Activated CD8-positive, alpha-beta memory T cell treated with anti-CD3 and anti-CD28 coated beads for 4 hours (primary cell): ENCODE measurements around the gene ARL14.
"Not testable (repeated sequence)": the region's sequence is repeated elsewhere in the genome, so short reads cannot be mapped to it uniquely, and the experiment has no call there.

Experiments
- DNase-seq, 2 donors: peaks; one replicate each; pipeline ENCODE4 v3.0.0-alpha.2; 2020; ENCODE audit warnings: low read depth in 2 of 2

ARL14 gene

DNA sequence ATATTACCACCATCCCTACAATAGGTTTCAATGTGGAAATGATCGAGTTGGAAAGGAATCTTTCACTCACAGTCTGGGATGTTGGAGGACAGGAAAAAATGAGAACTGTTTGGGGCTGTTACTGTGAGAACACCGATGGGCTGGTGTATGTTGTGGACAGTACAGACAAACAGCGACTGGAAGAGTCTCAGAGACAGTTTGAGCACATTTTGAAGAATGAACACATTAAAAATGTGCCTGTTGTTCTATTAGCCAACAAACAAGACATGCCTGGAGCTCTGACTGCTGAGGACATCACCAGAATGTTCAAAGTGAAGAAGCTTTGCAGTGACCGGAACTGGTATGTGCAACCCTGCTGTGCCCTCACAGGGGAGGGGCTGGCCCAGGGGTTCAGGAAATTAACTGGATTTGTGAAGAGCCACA is 510 bp downstream of the ARL14 start:
- DNase-seq, result no peak

- DNase-seq, result no peak
These were observed 1.4 kb downstream of the ARL14 start for GRCh38 chr3:160678292-160678842.

GRCh38 chr3:160684368-160684740 is 7.4 kb downstream of the ARL14 start:
- DNase-seq, result no peak

GRCh38 chr3:160685144-160685766 is 8.3 kb downstream of the ARL14 start:
- DNase-seq, result no peak

GRCh38 chr3:160686955-160687535 is 10.1 kb downstream of the ARL14 start:
- DNase-seq, result no peak

GRCh38 chr3:160691151-160691550 is 14.2 kb downstream of the ARL14 start:
- DNase-seq, result no peak

DNA sequence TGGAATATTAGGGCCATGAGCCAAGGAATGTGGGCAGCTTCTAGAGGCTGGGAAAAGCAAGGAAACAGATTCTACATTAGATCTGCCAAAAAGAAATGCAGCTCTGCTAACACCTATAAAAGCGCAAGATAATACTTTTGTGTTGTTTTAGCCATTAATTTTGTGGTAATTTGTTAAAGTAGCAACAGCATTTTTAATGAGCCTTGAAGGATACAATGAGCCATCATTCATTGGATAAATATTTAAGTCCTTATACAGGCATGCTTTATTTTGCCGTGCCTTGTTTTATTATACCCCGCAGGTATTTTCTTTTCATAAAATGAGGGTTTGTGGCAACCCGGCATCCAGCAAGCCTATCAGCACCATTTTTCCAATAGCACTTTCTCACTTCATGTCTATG is 15.0 kb downstream of the ARL14 start:
- DNase-seq, result no peak

DNA sequence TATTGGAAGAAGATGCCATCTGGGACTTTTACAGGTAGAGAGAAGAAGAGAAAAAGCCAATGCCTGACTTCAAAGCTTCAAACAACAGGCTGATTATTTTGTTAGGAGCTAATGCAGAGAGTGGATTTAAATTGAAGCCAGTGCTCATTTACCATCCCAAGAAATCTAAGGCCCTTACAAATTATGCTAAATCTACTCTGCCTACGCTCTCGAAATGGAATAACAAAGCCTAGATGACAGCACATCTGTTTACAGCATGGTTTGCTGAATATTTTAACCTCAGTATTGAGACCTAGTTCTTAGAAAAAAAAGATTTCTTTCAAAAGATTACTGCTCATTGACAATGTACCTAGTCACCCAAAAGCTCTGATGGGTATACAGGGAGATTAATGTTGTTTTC is 16.2 kb downstream of the ARL14 start:
- no peak for DNase-seq

DNA sequence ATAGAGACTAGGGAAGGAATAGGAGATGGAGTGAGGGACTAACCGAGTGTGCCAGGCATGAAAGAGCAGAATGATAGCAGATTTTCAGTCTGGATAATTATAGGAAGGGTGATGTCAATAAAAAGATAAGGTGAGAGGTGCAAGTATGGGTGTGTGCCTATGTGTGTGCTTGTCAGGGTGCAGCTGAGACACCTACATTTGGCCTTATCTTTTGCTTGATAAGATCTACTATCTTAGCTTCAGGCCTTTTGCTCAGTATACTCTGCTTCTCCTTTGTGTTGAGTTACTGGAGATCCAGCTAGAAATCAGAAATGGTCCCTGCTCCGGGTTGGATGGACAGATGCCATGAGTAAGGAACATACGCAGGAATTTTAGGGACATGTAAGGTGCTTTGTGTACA is 17.4 kb downstream of the ARL14 start:
- no peak for DNase-seq

DNA sequence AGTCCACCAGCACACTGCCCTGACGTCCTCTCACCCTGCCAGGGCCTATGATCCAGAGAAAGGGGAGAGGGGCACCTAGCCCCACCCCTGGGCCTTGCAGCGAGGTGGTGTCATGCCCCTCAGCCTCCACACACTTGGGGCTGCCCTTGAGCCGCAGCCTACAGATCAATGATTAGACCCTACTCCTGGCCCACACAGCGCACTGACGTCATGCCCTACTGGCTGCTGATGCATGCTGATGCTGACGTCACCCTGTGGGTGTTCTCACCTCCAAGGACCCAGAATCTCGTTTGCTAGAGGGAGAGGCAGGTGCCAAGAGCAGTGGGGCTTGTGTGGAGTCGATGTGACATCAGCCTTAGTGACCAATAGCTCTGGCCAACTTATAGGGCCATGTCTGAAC is 18.0 kb downstream of the ARL14 start:
- no peak for DNase-seq

DNA sequence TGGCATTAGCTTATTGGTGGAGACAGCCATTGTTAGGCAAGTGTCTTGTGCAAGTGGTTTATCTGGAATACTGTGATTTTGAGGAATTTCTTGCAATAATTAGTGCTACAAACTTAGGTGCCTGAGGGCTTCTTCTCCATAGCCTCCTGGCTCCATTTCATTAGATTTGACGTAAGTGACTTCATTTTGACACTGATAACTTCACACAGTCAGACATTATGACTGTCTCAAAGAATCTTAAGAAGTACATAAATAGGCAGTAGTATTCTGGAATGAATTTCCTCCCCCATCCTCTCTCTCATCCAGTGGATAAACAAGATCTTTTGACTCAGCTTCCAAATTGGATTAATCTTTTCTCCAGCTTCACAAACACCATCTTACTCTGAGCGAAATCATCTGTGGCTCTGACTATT is 19.0 kb downstream of the ARL14 start:
- no peak for DNase-seq

DNA sequence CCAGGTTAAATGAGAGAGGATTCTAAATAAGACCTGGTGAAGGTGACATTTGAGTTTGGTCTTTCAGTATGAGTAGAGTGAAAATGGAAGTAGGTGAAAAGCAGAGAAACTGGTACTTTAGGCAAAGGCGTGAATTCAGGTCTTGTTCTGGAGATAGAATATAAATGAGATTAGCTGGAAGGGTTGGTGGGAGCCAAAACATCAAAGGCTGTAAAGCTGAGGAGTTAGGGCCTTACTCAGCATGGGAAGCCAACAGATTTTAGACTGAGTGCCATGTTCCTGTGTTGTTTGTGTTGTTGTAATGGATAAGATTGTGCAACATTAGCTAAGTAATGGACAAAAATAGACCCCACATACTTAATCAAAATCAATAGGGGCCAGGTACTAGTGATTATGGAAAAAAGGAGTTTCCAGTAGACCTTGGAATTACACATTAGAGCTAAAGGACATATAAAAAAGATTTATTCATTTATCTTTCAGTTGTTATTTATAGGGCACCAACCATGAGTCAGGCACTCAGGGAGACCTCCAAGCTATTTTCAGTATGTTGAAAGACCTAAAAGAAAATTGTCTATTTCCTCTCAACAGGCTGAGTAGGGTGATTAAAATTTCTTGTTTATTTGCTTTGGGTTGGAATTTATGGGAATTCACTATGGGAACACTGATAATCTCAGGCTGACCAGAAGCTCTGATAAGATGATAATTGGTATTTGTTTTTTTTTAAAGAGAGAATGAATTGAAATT is 20.8 kb downstream of the ARL14 start:
- DNase-seq, result no peak

DNA sequence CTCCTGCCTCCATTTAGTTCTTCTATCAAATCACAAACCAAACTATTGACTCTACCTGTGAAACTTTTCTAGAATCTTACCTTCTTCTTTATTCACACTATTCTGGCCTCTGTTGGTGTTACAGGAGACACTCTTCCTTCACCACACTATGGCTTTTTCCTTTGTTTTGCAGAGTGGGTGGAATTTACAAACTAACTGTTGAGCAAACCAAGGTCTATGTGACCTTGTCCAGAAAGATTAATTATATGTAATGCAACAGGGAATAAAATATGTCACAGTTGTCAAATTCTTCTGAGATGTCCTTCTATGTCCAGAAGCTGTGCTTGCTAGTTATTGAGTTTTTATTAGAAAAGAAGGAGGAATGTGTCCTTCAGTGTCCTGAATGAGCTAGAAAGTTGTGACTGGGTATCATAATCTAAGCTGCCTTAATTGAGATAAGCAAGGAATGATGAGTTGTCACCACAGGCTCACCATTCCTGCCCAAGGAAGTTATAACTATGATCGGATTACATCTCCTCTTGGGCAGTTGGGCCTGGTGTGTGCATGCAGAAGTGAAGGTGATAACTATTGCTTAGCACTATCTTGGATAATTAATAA is 21.7 kb downstream of the ARL14 start:
- no peak for DNase-seq

DNA sequence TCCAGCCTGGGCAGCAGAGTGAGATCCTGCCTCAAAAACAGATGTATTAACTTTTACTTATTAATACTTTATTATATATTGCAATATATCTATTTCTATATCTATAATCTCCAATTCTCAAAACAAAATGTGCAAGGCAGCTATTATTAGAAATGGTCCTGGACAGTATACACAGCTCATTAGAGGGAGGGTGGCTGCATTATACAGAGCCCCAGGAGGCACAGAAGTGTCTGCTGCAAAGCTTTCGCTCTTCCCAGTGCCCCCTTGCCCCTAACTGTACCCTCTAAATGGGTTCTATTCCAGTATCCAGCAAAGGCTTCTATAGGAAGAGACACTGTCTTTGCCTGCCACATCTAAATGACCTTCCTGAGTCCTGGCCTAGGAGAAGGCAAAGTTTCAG is 24.5 kb downstream of the ARL14 start:
- no peak for DNase-seq

- no peak for DNase-seq
These were observed 25.3 kb downstream of the ARL14 start for GRCh38 chr3:160702290-160702689.

DNA sequence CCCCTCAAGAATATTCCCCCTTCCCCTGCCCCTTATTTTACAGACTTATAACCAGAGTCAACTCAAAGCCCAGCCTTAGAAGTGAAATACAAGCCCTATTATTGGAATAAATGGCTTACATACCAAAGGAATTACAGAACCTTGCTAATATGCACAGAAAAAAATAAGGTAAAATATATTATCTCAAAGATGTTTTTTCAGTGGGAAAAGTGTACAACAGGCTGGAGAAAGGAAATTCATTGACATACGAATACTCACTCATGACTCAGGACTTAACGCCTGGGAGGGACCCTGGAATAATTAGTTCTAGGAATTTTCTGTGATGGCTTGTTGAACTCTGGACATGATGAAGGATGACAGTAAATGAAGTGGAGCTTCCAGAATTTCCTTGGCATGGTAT is 27.0 kb downstream of the ARL14 start:
- no peak for DNase-seq

GRCh38 chr3:160707187-160707794 is 30.3 kb downstream of the ARL14 start:
- peak in 1 of 2 donors; percentile 4 for DNase-seq

- DNase-seq, result no peak
These were observed 32.7 kb downstream of the ARL14 start for GRCh38 chr3:160709477-160710182.

GRCh38 chr3:160713144-160713543 is 36.2 kb downstream of the ARL14 start:
- DNase-seq, result not testable (repeated sequence)

GRCh38 chr3:160719710-160720109 is 42.8 kb downstream of the ARL14 start:
- DNase-seq, result no peak

GRCh38 chr3:160720123-160720746 is 43.3 kb downstream of the ARL14 start:
- no peak for DNase-seq
